Nephron progenitor cell (in vitro differentiated cells): ENCODE measurements around the gene ITGB7.
A peak's percentile ranks its signal among the peaks of the same experiment; 100 is the strongest.

Experiments
- DNase-seq: peaks from one replicate; pipeline ENCODE4 v3.0.0; 2021
- H3K27ac Mint-ChIP-seq: 2 replicates; pipeline ENCODE4 v1.8.0; 2021; ENCODE audit warnings: mild to moderate bottlenecking, moderate library complexity, mixed read lengths
- H3K27me3 Mint-ChIP-seq: 2 replicates; pipeline ENCODE4 v1.8.0; 2021; ENCODE audit warnings: mild to moderate bottlenecking, low read depth, mixed read lengths; ENCODE audit not compliant: poor library complexity
- H3K36me3 Mint-ChIP-seq: 2 replicates; pipeline ENCODE4 v1.8.0; 2021; ENCODE audit warnings: low read depth, mixed read lengths
- H3K4me1 Mint-ChIP-seq: 2 replicates; pipeline ENCODE4 v1.8.0; 2021; ENCODE audit warnings: mixed read lengths
- H3K4me3 Mint-ChIP-seq: 2 replicates; pipeline ENCODE4 v1.8.0; 2021; ENCODE audit warnings: mild to moderate bottlenecking, moderate library complexity, mixed read lengths
- H3K9me3 Mint-ChIP-seq: 2 replicates; pipeline ENCODE4 v1.8.0; 2021; ENCODE audit warnings: mild to moderate bottlenecking, moderate library complexity, mixed read lengths
- TF ChIP-seq, protein P1 (sequence below): fragments of 200-600 bp; sonication (generic); IDR thresholded peaks from 2 replicates; pipeline ENCODE4 v1.5.0; 2021; ENCODE audit warnings: antibody characterized with exemption

ITGB7 gene

DNA sequence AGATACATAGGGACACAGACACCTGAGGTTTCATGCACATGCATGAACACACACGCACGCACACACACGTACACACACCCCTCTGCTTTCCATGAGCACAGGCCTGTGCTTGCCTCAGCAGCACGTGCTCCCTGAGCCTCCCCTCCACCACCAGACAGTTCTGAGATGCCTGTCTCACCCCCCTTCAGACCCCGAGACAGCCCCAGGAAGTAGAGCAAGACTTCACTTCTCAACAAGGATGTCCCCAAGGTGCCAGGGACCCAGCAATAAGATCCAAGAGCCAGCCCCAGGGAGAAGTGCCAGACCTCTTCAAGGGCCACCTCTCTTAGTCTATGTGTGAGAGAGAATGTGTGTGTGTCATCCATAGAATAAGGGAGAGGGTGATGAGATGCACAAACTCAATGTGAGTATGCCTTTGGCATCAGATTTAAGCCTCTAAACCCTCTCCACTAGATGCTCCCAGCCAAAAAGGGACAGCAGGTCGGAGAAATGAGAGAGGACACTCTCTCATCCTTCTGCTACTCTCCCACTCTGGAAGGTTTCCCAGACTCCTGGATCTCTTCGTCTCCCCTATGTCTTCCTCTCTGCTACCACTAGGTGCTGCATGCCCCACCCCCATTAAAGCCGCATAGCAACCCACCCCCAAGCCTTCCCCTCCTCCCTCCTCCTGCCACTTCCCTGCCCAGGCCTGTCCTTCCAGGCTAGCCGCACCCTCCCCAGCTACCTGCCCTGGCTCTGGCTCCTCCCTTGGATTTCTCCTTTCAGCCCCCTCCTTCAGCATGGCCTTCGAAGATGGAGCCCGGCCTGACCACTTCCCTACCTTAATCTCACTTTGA is 17.2 kb upstream of the ITGB7 start:
- peak overlapping the region; percentile 50 for H3K4me3 Mint-ChIP-seq
- peak overlapping the region; percentile 98 for H3K27ac Mint-ChIP-seq
- H3K4me1 Mint-ChIP-seq = peaks cover 57% of the 10 kb centered on the region
- DNase-seq = no peak
- H3K9me3 Mint-ChIP-seq = no peaks in the 10 kb centered on the region
- no peaks in the 10 kb centered on the region for H3K27me3 Mint-ChIP-seq
- no peaks in the 10 kb centered on the region for H3K36me3 Mint-ChIP-seq
- TF ChIP-seq, protein P1, sequence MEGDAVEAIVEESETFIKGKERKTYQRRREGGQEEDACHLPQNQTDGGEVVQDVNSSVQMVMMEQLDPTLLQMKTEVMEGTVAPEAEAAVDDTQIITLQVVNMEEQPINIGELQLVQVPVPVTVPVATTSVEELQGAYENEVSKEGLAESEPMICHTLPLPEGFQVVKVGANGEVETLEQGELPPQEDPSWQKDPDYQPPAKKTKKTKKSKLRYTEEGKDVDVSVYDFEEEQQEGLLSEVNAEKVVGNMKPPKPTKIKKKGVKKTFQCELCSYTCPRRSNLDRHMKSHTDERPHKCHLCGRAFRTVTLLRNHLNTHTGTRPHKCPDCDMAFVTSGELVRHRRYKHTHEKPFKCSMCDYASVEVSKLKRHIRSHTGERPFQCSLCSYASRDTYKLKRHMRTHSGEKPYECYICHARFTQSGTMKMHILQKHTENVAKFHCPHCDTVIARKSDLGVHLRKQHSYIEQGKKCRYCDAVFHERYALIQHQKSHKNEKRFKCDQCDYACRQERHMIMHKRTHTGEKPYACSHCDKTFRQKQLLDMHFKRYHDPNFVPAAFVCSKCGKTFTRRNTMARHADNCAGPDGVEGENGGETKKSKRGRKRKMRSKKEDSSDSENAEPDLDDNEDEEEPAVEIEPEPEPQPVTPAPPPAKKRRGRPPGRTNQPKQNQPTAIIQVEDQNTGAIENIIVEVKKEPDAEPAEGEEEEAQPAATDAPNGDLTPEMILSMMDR = peak; percentile 43

DNA sequence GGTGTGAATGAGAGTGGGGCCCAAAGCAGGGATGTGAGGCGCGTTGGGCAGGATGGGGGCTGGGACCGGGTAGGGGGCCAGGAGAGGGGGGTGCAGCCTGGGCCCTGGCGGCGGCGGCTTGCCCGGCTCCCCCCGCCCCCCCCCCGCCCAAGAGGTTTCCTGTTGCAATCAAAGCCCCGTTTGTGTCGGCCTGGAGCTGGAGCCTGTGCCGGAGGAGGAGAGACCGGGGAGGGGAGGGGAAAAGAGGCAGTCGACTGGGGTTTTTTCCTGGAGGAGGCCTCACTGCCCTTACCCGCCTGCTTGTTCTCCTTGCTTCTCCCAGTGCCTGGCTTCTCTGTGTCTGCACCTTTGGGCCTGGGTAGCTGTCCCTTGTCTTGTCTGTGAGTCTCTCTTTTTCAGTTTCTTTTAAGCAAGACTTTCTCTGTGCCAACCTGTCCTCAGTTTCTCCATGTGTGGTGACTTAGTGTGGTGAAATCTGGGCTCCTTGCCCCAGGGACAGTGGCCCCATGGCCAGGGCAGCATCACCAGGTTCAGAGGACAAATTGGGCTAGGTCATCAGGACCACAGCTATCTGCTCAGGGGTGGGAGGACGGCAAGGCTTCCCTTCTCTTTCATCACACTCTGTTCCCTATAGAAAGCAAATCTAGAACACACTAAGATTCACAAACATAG is 16.5 kb upstream of the ITGB7 start:
- Mint-ChIP-seq H3K36me3 (no peaks in the 10 kb centered on the region), H3K9me3 (no peaks in the 10 kb centered on the region), H3K4me1 (peaks cover 65% of the 10 kb centered on the region), H3K27ac (peak overlapping the region; percentile 98), H3K4me3 (peak overlapping the region; percentile 74), H3K27me3 (no peaks in the 10 kb centered on the region)
- DNase-seq = no peak
- TF ChIP-seq, protein P1 = no peak

DNA sequence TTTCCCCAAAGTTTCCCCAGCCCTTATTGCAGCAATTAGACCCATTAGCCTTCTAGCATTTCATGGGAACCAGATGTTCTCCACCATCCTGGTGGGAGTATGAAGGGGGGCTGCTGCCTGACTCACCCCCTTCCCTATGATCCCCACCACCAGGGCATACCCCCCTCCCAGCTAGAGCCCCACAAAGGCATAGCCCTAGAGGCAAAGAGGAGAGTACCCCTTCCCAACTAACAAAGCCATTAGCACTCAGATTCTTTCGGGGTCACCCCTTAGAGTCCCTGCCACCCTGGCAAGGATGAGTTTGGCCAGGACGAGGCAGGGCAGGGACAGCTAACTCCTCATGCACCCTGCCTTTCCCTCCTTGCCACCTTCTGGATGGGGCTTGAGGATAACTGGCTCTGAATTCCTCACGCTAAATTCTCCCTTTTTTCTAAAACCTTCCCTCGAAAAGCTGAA is 15.8 kb upstream of the ITGB7 start:
- Mint-ChIP-seq H3K9me3 (no peaks in the 10 kb centered on the region), H3K4me1 (peaks cover 72% of the 10 kb centered on the region), H3K27me3 (no peaks in the 10 kb centered on the region), H3K27ac (peak overlapping the region; percentile 97), H3K36me3 (no peaks in the 10 kb centered on the region), H3K4me3 (peak overlapping the region; percentile 74)
- DNase-seq = no peak
- TF ChIP-seq, protein P1 = no peak

DNA sequence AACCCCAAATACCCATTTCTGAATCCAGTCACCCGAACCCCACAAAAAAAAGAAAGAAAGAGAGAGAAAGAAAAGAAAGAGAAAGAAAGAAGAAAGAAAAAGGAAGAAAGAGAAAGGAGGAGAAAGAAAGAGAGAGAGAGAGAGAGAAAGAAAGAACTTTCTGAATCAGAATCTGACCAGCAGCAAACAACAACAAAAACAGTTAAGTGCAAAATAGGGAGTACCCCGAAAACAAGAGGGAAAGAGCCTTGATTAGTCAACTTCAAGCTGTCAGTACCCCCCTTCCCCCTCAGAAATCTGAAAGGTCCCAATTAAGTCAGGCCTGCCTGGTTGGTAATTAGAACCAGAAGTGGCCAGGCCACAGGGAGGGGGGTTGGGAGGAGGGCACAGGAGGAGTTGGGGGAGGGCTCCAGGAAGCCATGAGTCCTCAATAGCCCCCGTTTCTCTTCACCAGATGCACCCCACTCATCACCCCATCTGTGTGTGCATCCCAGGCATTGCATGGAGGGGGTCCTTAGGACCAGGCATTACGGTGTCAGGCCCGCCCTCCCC is 15.2 kb upstream of the ITGB7 start:
- Mint-ChIP-seq H3K27ac (peak overlapping the region; percentile 77), H3K4me3 (peak overlapping the region; percentile 74), H3K36me3 (no peaks in the 10 kb centered on the region), H3K27me3 (no peaks in the 10 kb centered on the region), H3K4me1 (peaks cover 77% of the 10 kb centered on the region), H3K9me3 (no peaks in the 10 kb centered on the region)
- TF ChIP-seq, protein P1 = no peak
- no peak for DNase-seq

DNA sequence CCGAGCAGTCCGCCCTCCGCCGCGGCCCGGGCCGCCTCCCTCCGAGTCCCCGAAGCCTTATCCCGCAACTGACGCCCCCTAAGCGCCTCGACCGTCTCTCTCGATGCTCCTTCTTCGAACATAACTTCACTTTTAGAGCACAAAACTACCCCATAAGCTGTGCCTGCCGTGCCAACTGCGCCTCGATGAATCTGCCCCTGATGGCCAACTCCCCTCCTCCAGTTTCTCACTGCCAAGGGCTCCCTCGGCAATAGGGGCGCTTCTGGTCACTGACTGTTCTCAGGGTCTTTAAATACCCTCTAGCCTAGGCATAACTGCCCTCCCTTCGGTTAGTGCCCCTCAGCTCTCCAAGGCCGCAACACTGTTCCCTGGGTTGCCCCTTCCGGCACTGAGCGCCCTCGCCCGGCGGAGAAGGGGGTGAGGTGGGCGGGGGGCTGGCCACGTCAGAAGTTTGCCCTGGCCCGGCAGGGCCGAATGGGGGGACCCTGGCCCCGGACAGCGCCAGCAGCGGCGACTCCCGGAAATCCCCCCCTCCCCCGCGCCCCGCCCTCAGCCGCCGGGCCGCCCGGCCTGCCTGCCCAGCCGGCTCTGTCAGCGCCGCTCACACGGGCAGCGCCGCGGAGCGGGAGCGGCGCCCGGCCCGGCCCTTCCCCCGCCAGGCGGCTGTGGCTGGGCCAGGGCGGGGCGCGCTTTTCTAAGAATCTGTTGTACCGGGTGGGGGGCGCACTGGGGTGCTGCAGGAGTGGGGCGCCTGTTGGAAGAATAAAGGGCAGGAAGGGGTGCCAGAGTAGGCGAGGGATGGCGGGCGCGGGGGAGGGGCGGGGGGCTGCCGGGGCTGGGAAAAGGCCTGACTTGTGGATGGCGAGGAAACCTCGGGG is 14.4 kb upstream of the ITGB7 start:
- peak; percentile 86 for DNase-seq
- Mint-ChIP-seq H3K9me3 (no peaks in the 10 kb centered on the region), H3K27me3 (no peaks in the 10 kb centered on the region), H3K4me3 (peak overlapping the region; percentile 92), H3K27ac (peak overlapping the region; percentile 94), H3K36me3 (no peaks in the 10 kb centered on the region), H3K4me1 (peaks cover 79% of the 10 kb centered on the region)
- TF ChIP-seq, protein P1 = no peak
